SK-N-MC (cell line): ENCODE measurements around the gene RNF31.

Experiments used
- EZH2 ChIP-seq: fragments of 200-600 bp; sonication (generic); IDR thresholded peaks from one replicate; pipeline ENCODE4 v1.6.1; 2017; ENCODE audit warnings: antibody characterized with exemption
- FOXP2 ChIP-seq: optimal IDR thresholded peaks from 2 replicates; pipeline ENCODE3; 2011; ENCODE audit warnings: mild to moderate bottlenecking, moderate library complexity; ENCODE audit not compliant: insufficient read depth; ENCODE audit errors: extremely low read length, control extremely low read depth
- POLR2AphosphoS5 ChIP-seq: IDR thresholded peaks from 2 replicates; pipeline ENCODE4 v1.6.1; 2012; ENCODE audit warnings: mild to moderate bottlenecking, low read depth, low read length, borderline replicate concordance

DNA sequence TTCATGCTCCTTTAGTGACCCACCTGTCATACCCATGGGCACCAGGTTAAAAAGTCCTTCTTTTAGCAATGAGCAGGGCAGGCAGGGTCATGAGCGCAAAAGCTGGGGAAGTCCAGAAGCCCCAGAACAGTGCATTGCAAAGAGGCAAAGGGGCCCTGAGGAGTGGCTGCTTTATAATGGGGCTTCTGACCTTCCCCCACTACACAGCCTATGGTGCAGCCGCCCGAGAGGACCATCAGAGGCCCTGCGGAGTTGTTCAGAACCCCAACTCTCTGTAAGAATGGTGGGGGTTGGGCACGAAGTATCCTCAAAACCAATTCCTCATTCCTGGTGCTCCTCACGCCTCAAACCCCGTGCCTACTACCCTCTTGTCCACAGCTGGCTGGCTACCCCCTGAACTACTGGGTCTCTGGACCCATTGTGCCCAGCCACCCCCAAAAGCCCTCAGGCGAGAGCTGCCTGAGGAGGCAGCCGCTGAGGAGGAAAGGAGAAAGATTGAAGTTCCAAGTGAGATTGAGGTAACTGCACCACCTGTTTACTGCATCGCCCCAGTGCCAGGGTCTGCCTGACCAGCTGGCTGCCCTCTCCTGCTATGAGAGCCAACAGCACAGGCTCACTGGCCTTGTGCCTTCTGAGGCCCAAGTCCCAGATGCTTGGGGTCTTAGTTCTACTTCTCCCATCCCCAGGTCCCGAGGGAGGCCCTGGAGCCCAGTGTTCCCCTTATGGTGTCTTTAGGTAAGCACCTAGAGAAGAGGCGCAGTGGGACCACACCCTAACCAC lies 31.3 kb downstream of the RNF31 start:
- no peak for TF ChIP-seq POLR2AphosphoS5
- no peak for TF ChIP-seq EZH2
- TF ChIP-seq FOXP2, result no peak
